Activated CD4-positive, alpha-beta memory T cell treated with anti-CD3 and anti-CD28 coated beads, Interleukin-2, amount 10 ng/mL, durations not matched to agents 7 days and 5 days (primary cell): ENCODE measurements around the gene OR10A6. TPM values are rescaled to one million over a fixed set of nuclear protein-coding genes. Genes with fewer than 3 reads are reported as not detected.

ENCODE experiments used
- CTCF ChIA-PET: fragments of 350-600 bp; sonication (Branson Sonifier 250); formaldehyde crosslinking; loops from one replicate; lab custom pipeline; 2021; ENCODE audit warnings: antibody characterized with exemption, inconsistent platforms; lab: Charles Lee
- POLR2A ChIA-PET: fragments of 350-600 bp; sonication (Branson Sonifier 250); formaldehyde crosslinking; loops from one replicate; lab custom pipeline; 2021; ENCODE audit warnings: antibody characterized with exemption; lab: Charles Lee
- DNase-seq: peaks from one replicate; pipeline ENCODE4 v3.0.0-alpha.2; 2020
- H3K27ac Mint-ChIP-seq: one replicate; pipeline ENCODE4 v1.8.0; 2021; ENCODE audit warnings: mild to moderate bottlenecking, mixed read lengths
- H3K27me3 Mint-ChIP-seq: one replicate; pipeline ENCODE4 v1.8.0; 2021; ENCODE audit warnings: mixed read lengths
- H3K36me3 Mint-ChIP-seq: one replicate; pipeline ENCODE4 v1.8.0; 2021; ENCODE audit warnings: low read depth, mixed read lengths
- H3K4me1 Mint-ChIP-seq: one replicate; pipeline ENCODE4 v1.8.0; 2021; ENCODE audit warnings: mixed read lengths
- H3K4me3 Mint-ChIP-seq: one replicate; pipeline ENCODE4 v1.8.0; 2021; ENCODE audit warnings: mild to moderate bottlenecking, mixed read lengths
- H3K9me3 Mint-ChIP-seq: one replicate; pipeline ENCODE4 v1.8.0; 2021; ENCODE audit warnings: mixed read lengths
- total RNA-seq, 2 experiments: library from RNA; stranded (reverse); gene quantifications; one replicate each; pipeline ENCODE4 v1.2.3, GENCODE V29; 2021

OR10A6 gene
- total RNA-seq, 2 experiments from 2014 or later: not detected

DNA sequence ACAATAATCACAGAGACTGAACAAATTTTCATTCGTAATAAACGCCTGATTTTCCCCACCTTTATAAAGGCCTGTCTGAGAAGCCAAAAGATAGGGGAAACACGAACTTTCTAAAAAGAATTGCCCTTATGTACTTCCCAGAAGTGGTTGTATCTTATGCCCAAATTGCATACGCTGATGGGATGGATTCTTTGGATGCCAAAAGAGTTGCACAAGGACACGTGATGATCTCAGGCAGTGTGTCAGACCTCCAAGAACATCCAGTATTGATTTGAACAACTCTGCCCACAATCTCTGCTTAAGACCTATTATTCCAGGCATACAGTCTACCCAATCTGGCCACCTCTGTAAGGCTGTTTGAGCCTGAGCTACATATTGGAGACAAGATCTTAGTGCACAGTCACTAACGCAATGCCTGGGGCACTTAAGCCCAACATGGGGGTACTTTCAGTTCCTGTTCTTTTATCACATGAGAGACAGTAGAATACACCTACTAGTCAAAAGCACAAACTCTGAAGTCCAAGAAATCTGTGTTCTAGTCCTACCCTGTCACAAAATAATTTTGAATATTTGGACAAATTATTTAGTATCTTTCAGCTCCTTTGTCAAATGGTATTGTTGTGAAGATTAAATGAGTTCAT is 38.9 kb downstream of the OR10A6 start:
- Mint-ChIP-seq H3K36me3 (no peaks in the 10 kb centered on the region), H3K27me3 (peaks cover 9% of the 10 kb centered on the region), H3K9me3 (no peaks in the 10 kb centered on the region), H3K27ac (no peak overlapping the region), H3K4me3 (no peak overlapping the region), H3K4me1 (peaks cover 8% of the 10 kb centered on the region)
- POLR2A ChIA-PET: interaction anchor here (1.0 kb wide), 1 partner anchor 95 kb away, joined by 8 read pairs; the partner anchor contains the start of gene EIF3F
- CTCF ChIA-PET: interaction anchor here (1.4 to 5.0 kb wide), 5 partner anchors 90 to 207 kb away, joined by 4 to 60 read pairs (median 4); partner anchors contain the start of gene EIF3F
- no peak for DNase-seq

DNA sequence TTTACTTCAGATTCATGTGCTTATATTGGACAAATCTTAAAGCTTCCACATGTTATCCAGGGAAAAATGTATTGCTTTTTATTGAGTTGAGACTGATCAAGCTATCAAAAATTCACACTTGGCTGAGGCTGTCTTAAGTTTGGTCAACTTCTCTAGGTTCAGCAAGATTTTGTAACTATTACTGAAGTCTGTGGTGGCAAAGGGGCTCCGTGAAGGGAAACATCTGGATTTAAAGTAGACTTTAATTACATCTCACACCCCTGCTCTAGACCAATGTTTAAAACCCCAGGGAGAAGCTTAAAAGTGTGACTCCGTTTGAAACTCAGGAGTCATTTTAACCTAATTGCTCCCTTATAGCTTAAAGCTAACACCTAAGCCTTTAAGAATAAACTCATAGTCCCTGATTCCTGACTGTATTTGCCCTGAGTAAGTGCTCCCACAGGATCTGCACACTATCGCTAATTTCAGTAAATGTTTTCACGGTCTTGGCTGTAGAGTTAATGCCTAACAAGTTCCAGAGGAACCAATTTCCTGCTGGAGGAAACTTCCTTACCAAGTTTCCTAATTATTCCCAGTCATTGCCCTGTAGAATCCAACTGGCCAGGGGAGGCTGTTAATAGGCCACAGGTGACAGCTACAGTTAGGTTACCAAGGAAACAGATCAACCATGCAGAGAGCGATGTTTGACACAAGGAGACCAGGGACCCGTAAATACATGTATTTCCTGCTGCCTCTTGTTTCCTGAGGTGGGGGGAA is 40.5 kb downstream of the OR10A6 start:
- peaks cover 9% of the 10 kb centered on the region for H3K27me3 Mint-ChIP-seq
- peaks cover 8% of the 10 kb centered on the region for H3K4me1 Mint-ChIP-seq
- H3K27ac Mint-ChIP-seq: no peak overlapping the region
- no peaks in the 10 kb centered on the region for H3K9me3 Mint-ChIP-seq
- H3K36me3 Mint-ChIP-seq: no peaks in the 10 kb centered on the region
- DNase-seq: no peak
- no peak overlapping the region for H3K4me3 Mint-ChIP-seq
- CTCF ChIA-PET: interaction anchor here (1.3 to 5.0 kb wide), 2 partner anchors 96 to 209 kb away, joined by 3 to 60 read pairs; partner anchors contain the start of gene EIF3F
- POLR2A ChIA-PET: interaction anchor here (1.0 kb wide), 1 partner anchor 96 kb away, joined by 4 read pairs; the partner anchor contains the start of gene EIF3F

GRCh38 chr11:7889985-7890384 is 41.1 kb downstream of the OR10A6 start:
- ChIA-PET CTCF (interaction anchor here (1.3 to 5.0 kb wide), 2 partner anchors 96 to 209 kb away, joined by 3 to 60 read pairs; partner anchors contain the start of gene EIF3F), POLR2A (interaction anchor here (1.0 kb wide), 1 partner anchor 97 kb away, joined by 4 read pairs; the partner anchor contains the start of gene EIF3F)
- no peaks in the 10 kb centered on the region for H3K36me3 Mint-ChIP-seq
- no peak overlapping the region for H3K27ac Mint-ChIP-seq
- no peaks in the 10 kb centered on the region for H3K9me3 Mint-ChIP-seq
- H3K4me1 Mint-ChIP-seq: peaks cover 8% of the 10 kb centered on the region
- H3K4me3 Mint-ChIP-seq: no peak overlapping the region
- DNase-seq: no peak
- peaks cover 9% of the 10 kb centered on the region for H3K27me3 Mint-ChIP-seq

GRCh38 chr11:7882860-7883259 is 48.2 kb downstream of the OR10A6 start:
- Mint-ChIP-seq H3K4me3 (no peak overlapping the region), H3K36me3 (no peaks in the 10 kb centered on the region), H3K9me3 (no peaks in the 10 kb centered on the region), H3K27ac (no peak overlapping the region), H3K4me1 (no peaks in the 10 kb centered on the region), H3K27me3 (peaks cover 9% of the 10 kb centered on the region)
- DNase-seq: no peak
- CTCF ChIA-PET: no interaction called here
- POLR2A ChIA-PET: no interaction called here

Other genes with a start within 250 kb of the OR10A6 start
- gene OVCH2, start 224.8 kb downstream of the OR10A6 start, total RNA-seq: not detected
- gene OR5P2, start 134.3 kb downstream of the OR10A6 start, total RNA-seq: not detected
- gene OR5P3, start 100.4 kb downstream of the OR10A6 start, total RNA-seq: not detected
- gene OR10A3, start 10.4 kb upstream of the OR10A6 start, total RNA-seq: not detected
- not detected for gene NLRP10, start 34.2 kb upstream of the OR10A6 start, total RNA-seq
- gene EIF3F, start 56.1 kb upstream of the OR10A6 start, total RNA-seq: 100 to 1,000 TPM; 227 to 229 TPM
- under 1 TPM; 0.05 to 0.08 TPM for gene TUB, start 149.9 kb upstream of the OR10A6 start, total RNA-seq
- gene RIC3, start 237.8 kb upstream of the OR10A6 start, total RNA-seq: 1 to 10 TPM; 3.4 to 4.8 TPM